SU-DHL-6 (cell line): ENCODE results near the gene CDK14.

Experiments used
- H2AFZ ChIP-seq: fragments of 200-600 bp; sonication (generic); 2 replicates; pipeline ENCODE4 v1.6.1; 2014; ENCODE audit warnings: low read depth, mild to moderate bottlenecking, moderate library complexity, mixed read lengths, antibody characterized with exemption, low read length; ENCODE audit not compliant: severe bottlenecking
- H3F3A ChIP-seq: fragments of 200-600 bp; shearing (Covaris generic); 2 replicates; pipeline ENCODE4 v1.6.0; 2016; ENCODE audit warnings: antibody characterized with exemption, mild to moderate bottlenecking; ENCODE audit not compliant: insufficient read depth
- H3K27ac ChIP-seq: fragments of 200-600 bp; sonication (generic); 2 replicates; pipeline ENCODE4 v1.5.1; 2016; ENCODE audit warnings: low read depth, mild to moderate bottlenecking, low read length, moderate library complexity, mixed read lengths
- H3K27me3 ChIP-seq: fragments of 200-600 bp; sonication (generic), shearing (Covaris generic); 2 replicates; pipeline ENCODE4 v1.6.0; 2014; ENCODE audit warnings: mild to moderate bottlenecking, low read length
- H3K36me3 ChIP-seq: fragments of 200-600 bp; sonication (generic); 2 replicates; pipeline ENCODE4 v1.6.1; 2014; ENCODE audit warnings: mild to moderate bottlenecking, low read length, mixed read lengths
- H3K4me2 ChIP-seq: fragments of 300-600, 200-600 bp; shearing (Covaris generic), sonication (generic); 2 replicates; pipeline ENCODE4 v1.6.0; 2014; ENCODE audit warnings: low read length, low read depth, mild to moderate bottlenecking; ENCODE audit not compliant: poor library complexity, severe bottlenecking
- H3K4me3 ChIP-seq: fragments of 200-600 bp; sonication (generic); 2 replicates; pipeline ENCODE4 v1.5.1; 2014; ENCODE audit warnings: antibody characterized with exemption, low read length, mild to moderate bottlenecking, mixed read lengths; ENCODE audit not compliant: insufficient read depth, poor library complexity, severe bottlenecking
- H3K79me2 ChIP-seq: fragments of 200-600 bp; sonication (generic); 2 replicates; pipeline ENCODE4 v1.6.1; 2014; ENCODE audit warnings: mild to moderate bottlenecking, low read length, moderate library complexity; ENCODE audit not compliant: insufficient read depth
- H3K9ac ChIP-seq: fragments of 200-600 bp; sonication (generic); 2 replicates; pipeline ENCODE4 v1.7.0; 2014; ENCODE audit warnings: mild to moderate bottlenecking, low read length
- H3K9me2 ChIP-seq: fragments of 200-600 bp; sonication (generic); replicated peaks from 2 replicates; pipeline ENCODE4 v1.6.1; 2014; ENCODE audit warnings: low read length; ENCODE audit not compliant: insufficient read depth
- H3K9me3 ChIP-seq: fragments of 200-600 bp; sonication (generic); 2 replicates; pipeline ENCODE4 v1.6.1; 2014; ENCODE audit warnings: low read length, mixed read lengths; ENCODE audit not compliant: insufficient read depth
- H4K20me1 ChIP-seq: fragments of 200-600 bp; sonication (generic); 2 replicates; pipeline ENCODE4 v1.6.1; 2014; ENCODE audit warnings: low read depth, mild to moderate bottlenecking, antibody characterized with exemption, low read length, moderate library complexity, mixed read lengths
- CTCF ChIP-seq: fragments of 200-600 bp; sonication (generic); IDR thresholded peaks from one replicate; pipeline ENCODE4 v1.5.1; 2017; ENCODE audit warnings: antibody characterized with exemption, mild to moderate bottlenecking, low read length, moderate library complexity; ENCODE audit not compliant: insufficient read depth, poor library complexity, severe bottlenecking
- EZH2phosphoT487 ChIP-seq: fragments of 200-600 bp; sonication (generic), shearing (Covaris generic); conservative IDR thresholded peaks from 2 replicates; pipeline ENCODE4 v1.6.1; 2018; ENCODE audit warnings: mild to moderate bottlenecking, antibody characterized with exemption, low read length, moderate library complexity, mixed read lengths

Gene CDK14

GRCh38 chr7:90574146-90574819 lies 21.8 kb upstream of the CDK14 start:
- no peak for TF ChIP-seq EZH2phosphoT487
- TF ChIP-seq CTCF, result no peak
- no peaks in the 10 kb centered on the region for H3K9me2 ChIP-seq
- no peaks in the 10 kb centered on the region for H3K27me3 ChIP-seq
- no peaks in the 10 kb centered on the region for H3K9me3 ChIP-seq
- H3K4me3 ChIP-seq, result no peak overlapping the region
- H2AFZ ChIP-seq, result no peak overlapping the region
- no peaks in the 10 kb centered on the region for H3F3A ChIP-seq
- no peak overlapping the region for H3K9ac ChIP-seq
- no peaks in the 10 kb centered on the region for H3K79me2 ChIP-seq
- H3K4me2 ChIP-seq, result no peak overlapping the region
- no peak overlapping the region for H3K27ac ChIP-seq
- H4K20me1 ChIP-seq, result no peaks in the 10 kb centered on the region
- no peaks in the 10 kb centered on the region for H3K36me3 ChIP-seq

GRCh38 chr7:90574820-90575187 lies 21.3 kb upstream of the CDK14 start:
- no peak overlapping the region for H3K4me2 ChIP-seq
- TF ChIP-seq EZH2phosphoT487 (no peak), CTCF (no peak)

GRCh38 chr7:90579181-90579688 lies 16.9 kb upstream of the CDK14 start:
- TF ChIP-seq CTCF (no peak), EZH2phosphoT487 (no peak)
- no peaks in the 10 kb centered on the region for H4K20me1 ChIP-seq
- no peak overlapping the region for H2AFZ ChIP-seq
- no peak overlapping the region for H3K27ac ChIP-seq
- H3K36me3 ChIP-seq, result no peaks in the 10 kb centered on the region
- no peaks in the 10 kb centered on the region for H3K79me2 ChIP-seq
- no peak overlapping the region for H3K9ac ChIP-seq
- no peaks in the 10 kb centered on the region for H3K9me2 ChIP-seq
- no peaks in the 10 kb centered on the region for H3K9me3 ChIP-seq
- no peaks in the 10 kb centered on the region for H3K27me3 ChIP-seq
- H3K4me2 ChIP-seq, result no peak overlapping the region
- H3K4me3 ChIP-seq, result no peak overlapping the region
- H3F3A ChIP-seq, result no peaks in the 10 kb centered on the region

More at GRCh38 chr7:90574820-90575187, 21.3 kb upstream of the CDK14 start:
- H3K27me3 ChIP-seq, result no peaks in the 10 kb centered on the region
- no peaks in the 10 kb centered on the region for H3K9me3 ChIP-seq
- H2AFZ ChIP-seq, result no peak overlapping the region
- H3K79me2 ChIP-seq, result no peaks in the 10 kb centered on the region
- no peaks in the 10 kb centered on the region for H4K20me1 ChIP-seq
- no peak overlapping the region for H3K27ac ChIP-seq
- H3K4me3 ChIP-seq, result no peak overlapping the region
- H3F3A ChIP-seq, result no peaks in the 10 kb centered on the region
- no peaks in the 10 kb centered on the region for H3K36me3 ChIP-seq
- no peaks in the 10 kb centered on the region for H3K9me2 ChIP-seq
- no peak overlapping the region for H3K9ac ChIP-seq
